Mesodermal cell (in vitro differentiated cells): ENCODE results near the gene NUCB2.

Experiments used
- H3K27ac ChIP-seq: 2 replicates; pipeline ENCODE4 v1.7.0; 2013; ENCODE audit warnings: mild to moderate bottlenecking, low read depth, low read length, moderate library complexity; ENCODE audit not compliant: severe bottlenecking
- H3K36me3 ChIP-seq: 2 replicates; pipeline ENCODE4 v1.7.1; 2013; ENCODE audit warnings: mild to moderate bottlenecking, low read length, moderate library complexity; ENCODE audit not compliant: control insufficient read depth, insufficient read depth
- H3K4me1 ChIP-seq: one replicate; pipeline ENCODE4 v1.7.1; 2013; ENCODE audit warnings: mild to moderate bottlenecking, low read length; ENCODE audit not compliant: insufficient read depth, control insufficient read depth, poor library complexity, severe bottlenecking
- H3K4me3 ChIP-seq: 2 replicates; pipeline ENCODE4 v1.7.0; 2013; ENCODE audit warnings: low read length, control low read depth, mild to moderate bottlenecking; ENCODE audit not compliant: insufficient read depth, poor library complexity, severe bottlenecking; ENCODE audit errors: extremely low read depth
- H3K9me3 ChIP-seq: 2 replicates; pipeline ENCODE4 v1.7.1; 2013; ENCODE audit warnings: mild to moderate bottlenecking, low read length, moderate library complexity; ENCODE audit not compliant: control insufficient read depth
- WGBS, 2 experiments: methylation state at CpG; one replicate each; pipeline ENCODE4 v1.1.5; 2013; ENCODE audit warnings: missing lambda C conversion rate in 2 of 2; ENCODE audit not compliant: insufficient coverage in 2 of 2; 5-methylcytosine and 5-hydroxymethylcytosine counted together

The NUCB2 gene

DNA sequence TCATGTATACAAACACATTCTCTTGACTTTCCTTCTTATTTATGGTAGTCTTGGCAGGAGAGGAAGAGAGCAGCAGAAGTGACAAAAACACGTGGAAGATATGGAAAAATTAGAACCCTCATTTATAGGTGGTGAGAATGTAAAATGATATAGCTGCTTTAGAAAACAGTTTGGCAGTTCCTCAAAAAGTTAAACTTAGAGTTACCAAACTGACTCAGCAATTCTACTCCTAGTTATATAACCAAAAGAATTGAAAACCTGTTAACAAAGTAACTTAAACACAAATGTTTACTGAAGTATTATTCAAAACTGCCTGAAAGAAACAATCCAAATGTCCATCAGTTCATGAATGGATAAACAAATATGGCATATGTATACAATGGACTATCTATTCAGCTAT lies 16.8 kb downstream of the NUCB2 start:
- Histone ChIP-seq H3K27ac (no peak overlapping the region), H3K36me3 (no peaks in the 10 kb centered on the region), H3K9me3 (no peaks in the 10 kb centered on the region), H3K4me1 (no peaks in the 10 kb centered on the region), H3K4me3 (no peak overlapping the region)
- WGBS, 2 experiments: no CpG with 5 or more reads among the region's 1 CpG

DNA sequence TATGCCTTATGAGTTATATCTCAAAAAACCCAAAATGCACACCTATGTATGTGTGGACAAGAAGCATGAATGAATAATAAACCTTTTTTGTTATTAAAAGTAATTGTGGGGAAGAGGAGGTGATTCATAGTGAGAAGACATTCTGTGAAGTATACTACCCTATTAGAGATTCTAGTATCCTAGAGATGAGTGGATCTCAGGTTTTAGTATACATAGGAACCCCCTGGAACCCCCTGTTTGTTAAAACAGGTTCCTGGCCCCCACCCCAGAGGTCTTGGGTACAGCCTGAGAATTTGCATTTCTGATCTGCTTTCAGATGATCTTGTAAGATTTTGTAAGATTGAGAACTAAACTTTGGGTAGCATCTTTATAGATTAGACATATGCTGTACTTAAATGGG lies 17.5 kb downstream of the NUCB2 start:
- Histone ChIP-seq H3K9me3 (no peaks in the 10 kb centered on the region), H3K4me1 (no peaks in the 10 kb centered on the region), H3K36me3 (no peaks in the 10 kb centered on the region), H3K4me3 (no peak overlapping the region), H3K27ac (no peak overlapping the region)

DNA sequence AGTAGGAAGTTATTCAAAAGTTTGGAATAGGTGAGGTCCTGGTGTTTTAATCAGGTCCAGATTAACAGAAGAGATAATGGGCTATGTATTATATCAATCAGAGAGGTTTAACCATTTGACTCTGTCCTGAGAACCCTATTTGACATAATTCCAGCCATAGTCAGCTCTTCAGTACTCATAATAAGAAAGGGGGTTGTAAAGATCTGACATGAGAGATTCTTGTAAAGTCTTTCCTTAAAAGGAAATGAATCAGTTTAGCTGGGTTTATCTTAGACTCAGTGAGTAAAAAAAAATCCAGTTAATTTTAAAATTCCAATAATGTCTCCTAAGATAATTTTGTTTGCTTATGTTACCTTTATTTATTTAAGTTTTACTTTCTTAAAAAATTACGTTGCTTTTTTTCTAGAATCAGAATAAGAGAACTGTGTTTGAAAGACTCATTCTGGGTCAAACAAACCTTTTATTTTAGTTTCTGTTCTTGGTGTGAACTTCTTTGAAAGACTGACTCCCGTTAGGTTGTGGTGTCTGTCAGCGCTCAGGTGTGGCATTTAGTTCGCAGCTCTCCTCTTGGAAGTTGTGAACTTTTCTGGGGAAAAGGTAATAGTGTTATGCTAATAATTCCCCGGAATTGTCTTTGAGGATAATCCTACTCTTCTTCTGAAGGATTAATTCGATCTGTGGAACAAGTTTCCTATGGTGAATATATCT lies 20.5 kb downstream of the NUCB2 start:
- Histone ChIP-seq H3K9me3 (no peaks in the 10 kb centered on the region), H3K4me3 (no peak overlapping the region), H3K36me3 (peaks cover 2% of the 10 kb centered on the region), H3K27ac (no peak overlapping the region), H3K4me1 (no peaks in the 10 kb centered on the region)
- WGBS, 2 experiments: 90 to 93% methylated on average over 4 to 5 of the region's 6 CpGs

GRCh38 chr11:17298302-17298701 lies 21.8 kb downstream of the NUCB2 start:
- peaks cover 4% of the 10 kb centered on the region for H3K36me3 ChIP-seq
- no peak overlapping the region for H3K27ac ChIP-seq
- H3K4me1 ChIP-seq: no peaks in the 10 kb centered on the region
- H3K4me3 ChIP-seq: no peak overlapping the region
- 80 to 94% methylated on average over 2 to 4 of the region's 5 CpGs for WGBS, 2 experiments
- no peaks in the 10 kb centered on the region for H3K9me3 ChIP-seq

- no peaks in the 10 kb centered on the region for H3K4me1 ChIP-seq
- WGBS, 2 experiments: 89 to 100% methylated on average over 3 to 4 of the region's 4 CpGs
- no peaks in the 10 kb centered on the region for H3K9me3 ChIP-seq
- H3K27ac ChIP-seq: no peak overlapping the region
- no peak overlapping the region for H3K4me3 ChIP-seq
- H3K36me3 ChIP-seq: peaks cover 4% of the 10 kb centered on the region
Measured at GRCh38 chr11:17300372-17300771, 23.8 kb downstream of the NUCB2 start.

DNA sequence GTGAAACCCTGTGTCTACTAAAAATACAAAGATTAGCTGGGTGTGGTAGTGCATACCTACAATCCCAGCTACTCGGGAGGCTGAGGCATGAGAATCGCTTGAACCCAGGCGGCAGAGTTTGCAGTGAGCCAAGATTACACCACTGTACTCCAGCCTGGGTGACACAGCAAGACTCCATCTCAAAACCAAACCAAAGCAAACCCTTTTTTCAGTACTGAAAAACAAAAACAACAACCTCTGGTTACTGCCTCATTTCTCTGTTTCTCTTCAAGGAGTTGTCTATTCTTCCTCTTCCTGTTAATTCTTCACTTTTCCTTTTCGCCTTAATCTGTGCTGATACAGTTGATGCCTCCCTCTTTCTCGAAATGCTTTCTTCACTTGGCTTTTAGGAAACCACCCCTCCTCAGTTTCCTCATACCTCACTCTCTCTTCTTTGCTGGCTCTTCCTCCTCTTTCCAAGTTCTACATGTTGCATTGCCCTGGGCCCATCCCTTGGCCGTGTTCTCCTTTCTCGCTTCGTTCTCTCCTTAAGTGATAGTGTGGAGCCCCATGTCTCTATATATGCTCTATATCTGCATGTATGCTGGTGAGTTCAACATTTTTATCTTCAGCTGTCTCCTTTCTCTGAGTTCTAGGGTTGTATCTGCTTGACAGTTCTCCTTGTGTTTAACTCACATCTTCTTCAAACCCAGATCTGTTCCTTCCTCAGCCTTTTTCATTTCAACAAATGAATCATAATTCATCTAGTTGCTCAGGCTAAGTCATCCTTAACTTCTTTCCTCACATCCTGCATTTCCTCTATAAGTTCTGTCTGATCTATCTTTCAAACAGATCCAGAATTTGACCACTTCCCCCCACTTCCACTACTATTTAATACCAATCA lies 37.1 kb downstream of the NUCB2 start:
- no peak overlapping the region for H3K4me3 ChIP-seq
- no peak overlapping the region for H3K27ac ChIP-seq
- no peaks in the 10 kb centered on the region for H3K4me1 ChIP-seq
- H3K9me3 ChIP-seq: no peaks in the 10 kb centered on the region
- H3K36me3 ChIP-seq: peaks cover 4% of the 10 kb centered on the region
- WGBS, 2 experiments: 94 to 98% methylated on average over 5 of the region's 8 CpGs

DNA sequence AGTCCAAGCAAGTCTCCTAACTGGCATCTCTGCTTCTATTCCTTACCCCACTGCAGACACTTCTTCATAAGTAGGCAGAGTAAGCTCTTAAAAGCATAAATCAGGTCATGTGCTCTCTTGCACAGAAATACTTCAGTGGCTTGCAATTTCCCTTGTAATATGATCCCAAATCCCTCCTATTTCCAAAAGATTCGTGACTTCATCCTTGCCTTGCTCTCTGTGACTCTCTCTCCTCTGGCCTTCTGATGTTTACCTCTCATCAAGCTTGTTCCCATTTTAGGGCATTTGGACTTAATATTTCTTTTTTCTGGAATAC lies 37.7 kb downstream of the NUCB2 start:
- Histone ChIP-seq H3K36me3 (peaks cover 4% of the 10 kb centered on the region), H3K4me3 (no peak overlapping the region), H3K9me3 (no peaks in the 10 kb centered on the region), H3K27ac (no peak overlapping the region), H3K4me1 (no peaks in the 10 kb centered on the region)
- 85 to 94% methylated on average over 1 of the region's 1 CpG for WGBS, 2 experiments

DNA sequence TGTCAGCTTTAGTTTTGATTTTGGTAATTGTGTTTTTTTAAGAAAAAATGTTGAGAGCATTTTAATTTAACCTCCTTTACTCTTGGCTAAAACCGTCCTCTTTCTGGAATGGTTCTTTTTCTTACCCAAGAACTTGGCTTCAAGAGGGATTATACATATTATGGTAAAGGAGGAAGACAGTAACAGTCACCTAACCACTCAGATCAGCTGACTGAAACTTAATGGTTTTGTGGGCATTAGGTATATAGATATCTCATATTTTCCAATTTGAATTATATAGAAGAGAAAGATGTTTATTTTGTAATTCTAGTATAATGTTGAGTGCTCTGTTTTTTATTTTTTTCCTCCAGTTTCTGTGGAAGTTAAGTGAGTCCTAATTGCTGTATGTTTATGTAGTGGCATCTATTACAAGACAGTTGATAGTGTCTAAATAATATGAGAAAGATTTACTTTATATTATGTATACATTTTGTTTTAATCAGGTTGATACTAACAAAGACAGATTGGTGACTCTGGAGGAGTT lies 38.4 kb downstream of the NUCB2 start:
- no peak overlapping the region for H3K4me3 ChIP-seq
- no CpG with 5 or more reads among the region's 1 CpG for WGBS, 2 experiments
- no peaks in the 10 kb centered on the region for H3K4me1 ChIP-seq
- no peak overlapping the region for H3K27ac ChIP-seq
- peaks cover 4% of the 10 kb centered on the region for H3K36me3 ChIP-seq
- H3K9me3 ChIP-seq: no peaks in the 10 kb centered on the region

DNA sequence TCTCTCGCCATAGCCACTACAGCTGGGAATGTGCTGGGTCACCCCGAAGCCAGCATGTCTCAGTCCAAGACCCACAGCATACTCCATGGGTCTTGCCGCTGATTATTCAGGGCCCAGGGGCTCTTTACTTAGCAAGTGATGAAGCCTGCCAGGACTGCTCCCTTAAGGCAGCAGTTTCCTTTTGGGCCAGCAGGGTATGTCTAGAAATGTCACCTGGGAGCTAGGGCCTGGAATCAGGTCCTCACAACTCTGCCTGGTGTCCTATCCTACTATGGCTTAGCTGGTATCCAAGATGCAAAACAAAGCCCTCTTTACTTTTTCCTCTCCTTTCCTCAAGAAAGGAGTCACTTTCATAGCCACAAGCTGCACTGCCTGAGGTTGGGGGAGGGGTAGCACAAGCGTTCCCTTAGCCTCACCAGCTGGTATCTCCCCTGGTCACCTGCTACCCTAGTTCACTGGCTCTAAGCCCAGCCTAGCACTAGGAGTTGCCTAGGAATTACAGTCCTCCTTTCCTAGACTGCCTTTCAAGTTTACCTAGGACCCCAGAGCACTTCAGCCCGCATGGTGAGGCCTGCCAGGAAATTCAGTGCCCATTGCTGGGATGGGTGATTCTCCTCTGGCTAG lies 52.4 kb downstream of the NUCB2 start:
- H3K36me3 ChIP-seq: peaks cover under 1% of the 10 kb centered on the region
- no peak overlapping the region for H3K27ac ChIP-seq
- H3K4me3 ChIP-seq: no peak overlapping the region
- 95 to 96% methylated on average over 4 of the region's 5 CpGs for WGBS, 2 experiments
- H3K9me3 ChIP-seq: no peaks in the 10 kb centered on the region
- H3K4me1 ChIP-seq: no peaks in the 10 kb centered on the region

DNA sequence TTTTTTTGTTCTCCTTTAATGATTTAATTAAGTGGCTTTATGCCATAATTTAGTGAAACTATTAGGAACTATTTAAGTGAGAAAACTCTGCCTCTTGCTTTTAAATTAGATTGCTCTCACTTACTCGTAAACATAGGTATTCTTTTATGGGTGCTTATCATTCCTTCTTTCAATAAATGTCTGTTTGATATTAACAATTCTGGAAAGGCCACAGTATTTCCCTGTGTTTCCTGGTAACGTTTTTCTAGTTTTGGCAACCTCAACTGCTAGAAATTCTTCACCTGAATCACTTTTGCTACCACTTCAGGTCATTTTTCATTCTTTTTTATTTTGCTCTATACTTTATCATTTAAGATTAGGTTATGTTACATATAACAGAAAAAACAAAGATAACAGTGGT lies 55.1 kb downstream of the NUCB2 start:
- 83% methylated on average over 1 of the region's 2 CpGs; no CpG with 5 or more reads in 1 of the 2 experiments for WGBS, 2 experiments
- no peaks in the 10 kb centered on the region for H3K4me1 ChIP-seq
- H3K4me3 ChIP-seq: no peak overlapping the region
- H3K9me3 ChIP-seq: no peaks in the 10 kb centered on the region
- peaks cover 4% of the 10 kb centered on the region for H3K36me3 ChIP-seq
- H3K27ac ChIP-seq: no peak overlapping the region
